RCC 7860 (cell line): ENCODE data around the gene WNT5A.
"Not testable (repeated sequence)": the region's sequence is repeated elsewhere in the genome, so short reads cannot be mapped to it uniquely, and the experiment has no call there.

Source experiments
- DNase-seq: peaks from one replicate; pipeline ENCODE4 v3.0.0-alpha.2; 2015; ENCODE audit warnings: low spot score
- FAIRE-seq: peaks from 2 replicates; lab custom pipeline; 2012; peaks lifted over from hg19 to GRCh38; lab: Jason Lieb, UNC

Gene WNT5A

GRCh38 chr3:55507808-55508207 lies 20.7 kb upstream of the WNT5A start:
- no peak for DNase-seq
- FAIRE-seq: no peak

DNA sequence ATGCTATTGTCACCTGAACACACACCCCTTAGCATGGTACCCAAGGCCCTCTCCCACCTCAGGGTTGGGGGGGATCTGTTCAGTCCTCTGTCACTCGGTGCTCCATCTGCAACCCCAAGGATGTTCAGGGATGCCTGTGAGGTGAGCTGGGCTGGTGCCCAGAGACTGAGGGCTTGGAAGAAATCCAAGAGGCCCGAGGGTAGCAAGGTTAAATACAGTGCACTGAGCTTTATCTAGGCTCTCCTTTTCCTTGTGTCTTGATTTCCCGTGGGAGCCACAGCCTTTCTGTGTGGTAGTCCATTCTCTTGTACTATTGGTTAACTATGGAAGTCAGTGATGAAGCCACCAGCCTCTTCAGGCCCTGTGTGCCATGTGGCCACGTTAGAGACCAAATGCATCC lies 18.7 kb upstream of the WNT5A start:
- FAIRE-seq: no peak
- DNase-seq: no peak

DNA sequence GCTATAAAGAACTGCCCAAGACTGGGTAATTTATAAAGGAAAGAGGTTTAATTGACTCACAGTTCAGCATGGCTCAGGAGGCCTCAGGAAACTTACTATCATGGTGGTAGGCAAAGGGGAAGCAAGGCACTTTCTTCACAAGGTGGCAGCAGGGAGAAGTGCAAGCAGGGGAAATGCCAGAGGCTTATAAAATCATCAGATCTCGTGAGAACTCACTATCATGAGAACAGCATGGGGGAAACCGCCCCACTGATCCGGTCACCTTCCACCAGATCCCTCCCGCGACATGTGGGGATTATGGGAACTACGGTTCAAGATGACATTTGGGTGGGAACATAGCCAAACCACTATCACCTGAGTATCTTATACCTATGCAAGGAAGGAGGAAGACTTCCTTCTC lies 18.0 kb upstream of the WNT5A start:
- DNase-seq, FAIRE-seq: not testable (repeated sequence)

- peak; percentile 39 for DNase-seq
- FAIRE-seq: no peak
These were observed 14.8 kb upstream of the WNT5A start for GRCh38 chr3:55501905-55502304.

GRCh38 chr3:55500555-55501330 lies 13.6 kb upstream of the WNT5A start:
- FAIRE-seq: no peak

DNA sequence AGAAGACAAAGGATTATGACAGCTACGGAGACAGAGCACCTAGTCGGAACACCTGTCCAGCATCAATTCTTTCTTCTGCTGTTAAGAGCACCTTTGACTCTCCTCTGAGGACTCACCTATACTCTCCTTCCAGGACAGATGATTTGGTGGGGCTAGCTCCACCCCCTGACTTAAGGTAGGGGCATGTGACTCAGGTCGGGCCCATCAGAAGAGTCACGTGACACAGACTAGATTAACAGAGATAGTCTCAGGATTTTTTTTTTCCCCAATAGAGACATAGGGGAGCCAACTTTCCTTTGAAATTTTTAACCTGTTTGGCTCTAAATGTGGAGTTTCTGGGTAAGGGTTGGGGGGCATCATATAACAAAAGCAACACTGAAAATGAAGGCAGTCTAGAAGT lies 11.4 kb upstream of the WNT5A start:
- no peak for DNase-seq
- no peak for FAIRE-seq

More at GRCh38 chr3:55500555-55501330, 13.6 kb upstream of the WNT5A start:
- peak; percentile 80 for DNase-seq

DNA sequence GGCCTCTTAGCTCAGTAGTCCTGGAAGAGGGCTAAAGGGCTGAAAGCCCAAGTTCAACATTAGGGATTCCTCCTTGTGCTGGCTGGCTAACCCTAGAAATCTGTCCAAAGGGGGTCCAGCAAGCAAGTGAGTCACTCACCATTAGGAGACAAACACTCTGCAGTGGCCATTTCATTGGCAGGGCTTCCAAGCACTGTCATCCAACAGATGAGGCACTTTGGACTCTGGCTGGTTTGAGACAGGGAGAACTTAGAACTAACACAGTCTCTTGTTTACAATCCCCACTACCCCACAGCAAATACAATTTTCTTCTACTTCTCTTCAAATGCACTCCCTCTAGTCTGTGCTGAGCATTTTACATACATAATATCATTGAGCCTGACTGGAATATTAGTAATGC lies 10.1 kb upstream of the WNT5A start:
- FAIRE-seq: no peak

DNA sequence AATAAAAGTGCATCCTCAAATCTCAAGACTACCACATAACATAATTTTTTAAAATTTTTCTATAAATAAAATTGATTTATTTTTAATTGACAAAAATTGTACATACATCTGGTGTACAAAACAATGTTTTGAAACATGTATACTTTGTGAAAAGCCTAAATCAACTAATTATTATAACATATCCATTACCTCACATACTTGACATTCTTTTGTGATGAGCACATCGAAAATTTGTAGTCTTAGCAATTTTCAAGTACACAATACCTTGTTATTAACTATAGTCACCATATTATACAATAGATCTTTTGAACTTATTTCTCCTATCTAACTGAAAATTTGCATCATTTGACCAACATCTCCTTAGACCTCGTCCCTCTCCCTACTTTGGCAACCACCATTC lies 7.9 kb upstream of the WNT5A start:
- FAIRE-seq: no peak
- DNase-seq: no peak

More for the DNA sequence above, 10.1 kb upstream of the WNT5A start:
- no peak for DNase-seq

DNA sequence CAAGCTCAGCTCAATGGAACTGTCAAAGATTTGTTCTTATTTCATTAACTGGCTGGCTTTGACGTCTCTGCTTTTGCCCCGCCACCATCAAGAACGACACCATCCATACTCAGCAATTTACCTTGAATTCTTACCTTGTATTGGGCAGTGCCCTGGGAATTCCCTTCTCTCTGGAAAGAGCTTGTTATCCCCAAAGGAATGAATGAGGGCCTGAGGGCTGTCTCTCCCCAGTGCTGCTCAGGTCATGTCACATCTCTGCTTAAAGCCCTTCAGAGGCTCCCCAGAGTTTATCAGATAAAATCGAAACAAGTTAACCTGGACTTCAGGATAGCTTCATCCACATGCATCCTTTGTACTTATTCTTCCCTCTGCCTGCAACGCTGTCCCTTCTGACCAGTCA lies 5.9 kb upstream of the WNT5A start:
- DNase-seq (no peak), FAIRE-seq (no peak)

DNA sequence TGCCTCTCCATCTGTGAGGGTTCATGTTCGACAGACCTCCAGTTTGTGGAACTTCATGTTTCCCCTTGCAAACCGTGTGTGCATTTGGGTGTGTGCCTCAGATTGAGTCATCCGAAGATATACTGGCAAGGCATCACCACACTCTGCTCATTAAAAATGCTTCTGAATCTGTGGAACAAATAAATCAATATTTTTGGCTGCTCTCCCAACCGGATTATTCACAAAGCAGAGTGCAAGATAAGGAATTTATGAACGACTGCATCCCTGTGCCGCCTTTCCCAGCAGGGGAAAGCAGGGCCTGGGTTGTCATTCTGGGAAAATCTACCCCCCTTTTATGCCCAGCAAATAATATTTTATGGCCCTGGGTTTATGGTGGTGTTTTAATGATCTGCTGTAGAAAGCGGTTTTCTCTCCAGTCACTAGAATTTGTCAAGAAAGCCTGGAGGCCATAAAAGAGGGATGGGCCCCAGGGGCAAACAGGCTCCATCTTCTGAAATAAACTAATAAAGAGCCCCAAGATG lies 4.2 kb upstream of the WNT5A start:
- DNase-seq: no peak
- FAIRE-seq: no peak

DNA sequence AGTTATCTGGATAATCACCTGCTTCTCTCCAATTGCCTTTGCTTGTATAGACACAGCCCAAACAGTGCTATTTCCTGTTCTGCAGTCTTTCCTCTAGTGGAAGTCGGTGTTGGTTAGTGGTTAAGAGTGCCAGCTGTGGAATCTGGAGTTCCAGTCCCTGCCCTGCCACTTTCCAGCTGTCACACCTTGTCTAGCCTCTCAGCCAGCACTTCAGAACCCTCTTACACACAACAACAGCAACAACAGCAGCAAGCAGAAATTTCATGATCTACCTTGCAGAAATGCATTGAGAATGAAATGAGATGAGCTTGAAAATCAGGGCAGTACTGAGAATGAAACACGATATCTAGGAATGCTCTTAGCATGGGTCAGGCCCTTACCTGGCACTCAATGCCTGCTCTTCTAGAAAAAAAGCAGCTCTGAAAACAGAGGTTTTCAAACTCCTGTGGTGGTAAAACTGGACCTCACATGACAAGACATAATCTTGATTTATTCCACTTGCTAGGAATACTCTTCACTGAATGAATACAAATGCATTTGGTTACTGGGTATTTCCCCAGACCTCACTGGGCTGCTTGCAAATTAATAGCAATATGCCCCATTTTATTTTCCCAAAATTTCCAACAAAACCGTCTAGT lies 3.3 kb upstream of the WNT5A start:
- DNase-seq: no peak
- FAIRE-seq: no peak

DNA sequence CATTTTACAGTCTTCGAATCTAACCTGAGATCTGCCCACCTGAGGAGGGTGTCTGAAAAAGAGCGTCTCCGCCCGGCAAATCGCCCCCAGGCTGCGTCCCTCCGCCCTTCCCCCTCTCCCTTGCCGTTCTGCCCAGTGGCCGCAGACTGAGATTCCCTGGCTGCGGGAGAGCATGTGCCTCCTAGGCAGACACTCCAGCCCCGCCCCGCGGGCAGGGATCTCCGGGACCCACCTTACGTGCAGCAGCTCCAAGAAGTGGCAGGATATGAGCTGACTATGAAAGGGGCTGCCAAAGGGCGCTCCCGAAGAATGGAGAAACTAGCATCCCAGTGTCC lies 2.7 kb upstream of the WNT5A start:
- no peak for DNase-seq
- no peak for FAIRE-seq

- DNase-seq (peak; percentile 50), FAIRE-seq (no peak)
These were observed 1.4 kb upstream of the WNT5A start for GRCh38 chr3:55488398-55489055.

GRCh38 chr3:55487381-55488241 lies 505 bp upstream of the WNT5A start:
- FAIRE-seq: no peak
- DNase-seq: peak; percentile 44

GRCh38 chr3:55486101-55486856 lies 827 bp downstream of the WNT5A start:
- FAIRE-seq (no peak), DNase-seq (no peak)

DNA sequence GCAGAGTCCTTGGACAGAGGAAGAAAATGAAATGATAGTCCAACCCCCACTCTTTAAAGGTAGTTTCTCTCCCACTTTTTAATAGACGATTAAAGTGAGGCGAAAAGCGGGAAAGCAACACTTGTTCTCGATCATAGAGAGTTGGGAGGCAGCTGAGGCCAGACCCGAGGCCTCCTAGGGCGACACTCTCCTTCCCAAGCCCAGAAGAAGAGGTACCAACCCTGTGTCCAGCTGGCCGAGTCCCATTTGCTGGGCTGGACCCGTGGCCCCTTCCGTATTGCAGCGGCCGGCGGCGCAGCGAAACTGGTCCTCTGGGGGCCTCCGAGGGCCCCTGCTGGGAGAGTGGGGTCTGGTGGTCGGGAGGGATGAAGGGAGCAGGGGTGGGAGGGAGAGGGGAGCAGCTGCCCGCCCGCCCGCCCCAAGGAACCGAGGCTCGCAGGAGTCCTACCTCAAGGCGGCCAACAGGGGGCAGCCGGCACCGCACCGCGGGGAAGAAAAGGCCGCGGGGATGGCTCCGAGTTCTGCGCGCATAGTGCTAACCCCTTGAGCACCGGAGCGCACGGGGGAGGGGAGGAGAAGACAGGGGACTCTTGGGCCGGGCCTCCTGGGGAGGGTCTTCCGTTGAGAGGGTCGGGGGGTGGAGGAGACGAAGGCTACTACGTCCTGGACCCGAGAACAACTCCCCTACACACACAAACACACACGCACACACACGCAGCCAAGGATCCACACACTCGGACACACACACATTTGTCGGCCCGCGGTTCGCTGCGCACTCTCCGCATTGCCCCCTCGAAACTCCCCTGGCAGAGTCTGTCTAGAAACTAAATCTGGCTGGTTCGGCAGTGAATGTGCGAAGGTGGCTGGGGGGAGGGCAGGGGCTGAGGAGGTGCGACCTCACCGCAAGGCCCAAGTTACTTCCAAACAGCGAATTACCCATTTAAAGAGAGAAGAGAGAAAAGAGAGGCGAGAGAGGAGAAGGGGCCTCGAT lies 2.0 kb downstream of the WNT5A start:
- FAIRE-seq: no peak
- peak; percentile 50 for DNase-seq

DNA sequence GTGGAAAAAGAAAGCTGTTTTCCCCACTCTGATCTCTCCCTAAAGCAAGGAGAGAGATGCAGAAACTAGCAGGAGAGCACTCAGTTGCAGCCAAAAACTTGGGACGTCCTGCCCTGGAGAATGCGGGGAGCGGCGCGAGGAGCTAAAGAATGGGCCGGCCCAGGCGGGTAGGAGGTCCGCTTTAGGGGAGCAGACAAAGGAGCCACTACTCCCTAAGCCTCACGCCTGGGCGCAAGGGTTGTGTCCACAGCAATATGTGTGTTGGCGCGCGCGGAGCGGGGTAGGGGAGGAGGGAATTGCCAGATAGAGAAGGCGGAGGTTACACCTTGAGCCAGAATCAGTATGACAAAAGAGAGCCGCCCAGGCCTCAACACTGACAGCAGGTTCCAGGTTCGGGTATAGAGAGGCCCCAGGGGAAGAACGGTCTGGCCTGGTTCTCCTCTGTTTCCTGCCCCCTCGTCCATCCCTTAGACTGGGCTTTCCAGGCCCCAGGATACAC lies 2.9 kb downstream of the WNT5A start:
- no peak for DNase-seq
- FAIRE-seq: no peak

DNA sequence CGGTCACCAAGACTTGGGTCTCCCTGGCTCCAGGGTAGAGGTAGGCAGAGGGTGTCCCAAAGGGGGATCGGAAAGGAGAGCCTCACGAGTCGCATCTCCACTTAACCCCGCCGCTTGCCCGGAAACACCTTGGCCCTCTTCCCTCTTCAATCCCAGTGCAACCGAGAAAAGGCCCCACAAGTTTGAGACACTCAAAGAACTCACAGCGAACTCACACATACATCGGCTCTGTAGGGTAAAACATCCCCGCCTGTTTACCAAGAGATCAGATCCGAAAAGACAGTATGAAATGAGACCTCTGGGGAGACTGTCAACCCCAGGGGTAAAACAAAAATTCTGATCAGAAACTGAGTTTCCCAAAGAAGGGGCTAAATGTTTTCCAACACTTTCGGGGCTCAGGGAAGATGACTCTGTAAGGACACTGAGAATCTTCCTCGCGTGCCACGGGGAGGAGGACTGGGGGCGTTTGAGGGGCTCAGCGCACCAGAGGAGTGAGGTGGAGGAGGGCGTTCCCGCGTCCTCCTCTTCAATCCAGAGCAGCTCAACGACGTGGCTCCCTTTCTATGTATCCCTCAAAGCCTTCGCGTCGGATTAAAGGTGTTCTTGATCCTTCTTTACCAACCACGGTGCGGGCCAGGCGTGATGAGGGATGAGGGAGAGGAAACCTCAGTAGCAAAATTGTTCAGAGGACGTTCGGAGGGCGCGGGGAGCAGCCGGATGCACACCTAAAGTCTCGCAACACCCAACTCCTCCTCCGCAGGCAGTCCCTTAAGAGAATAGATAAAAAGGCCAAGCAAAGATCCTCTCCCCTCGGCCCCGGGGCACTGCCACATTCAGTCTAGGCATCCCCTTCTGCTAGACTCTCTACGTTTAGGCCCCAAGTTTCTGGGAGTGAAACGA lies 3.7 kb downstream of the WNT5A start:
- DNase-seq (no peak), FAIRE-seq (no peak)
